Measurements from ENCODE around the gene NDUFB8. TPM values are rescaled to one million over a fixed set of nuclear protein-coding genes. Genes with fewer than 3 reads are reported as not detected.

The NDUFB8 gene
- total and polyA plus RNA-seq, 10 of the 15 experiments (the other 5 are each of a cell fraction or from before 2014, with no cell fraction given) = 180 to 572 (median 382) TPM

DNA sequence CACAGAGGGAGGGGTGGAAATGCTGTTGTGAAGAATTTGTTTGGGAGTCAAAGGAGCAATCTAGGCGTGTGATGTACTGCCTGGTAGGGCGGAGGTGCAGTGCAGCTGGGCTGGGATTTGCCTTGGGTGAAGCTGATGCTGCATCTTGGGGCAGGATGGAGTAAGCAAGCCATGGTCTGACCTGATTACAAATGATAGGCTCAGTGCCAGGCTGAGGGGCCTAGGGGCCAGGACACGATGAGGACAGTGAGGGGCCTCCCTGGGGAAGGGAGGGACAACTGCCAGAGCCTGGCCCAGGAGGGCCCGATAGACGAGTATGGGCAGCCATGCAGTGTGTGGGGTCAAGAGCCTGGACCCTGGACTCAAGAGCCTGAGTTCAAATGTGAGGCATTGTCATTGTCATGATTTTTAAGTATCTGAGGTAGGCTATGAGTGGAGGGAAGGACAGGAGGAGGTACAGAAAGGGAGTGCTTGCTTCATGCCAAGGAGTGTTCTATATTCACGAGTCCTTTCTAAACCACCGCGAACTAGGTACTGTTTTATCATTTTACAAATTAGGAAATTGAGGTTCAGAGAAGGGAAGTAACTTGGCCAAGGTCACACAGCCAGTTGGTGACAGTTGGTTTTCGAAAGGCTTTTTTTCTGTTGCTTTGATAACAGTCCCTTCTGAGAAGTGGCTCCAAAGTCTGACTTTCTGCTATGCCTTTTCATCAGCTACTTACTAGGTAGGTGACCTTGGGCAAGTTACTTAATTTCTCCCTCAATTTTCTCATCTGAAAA, 35.7 kb upstream of the NDUFB8 start:
- CTCF ChIA-PET = no interaction called here
- in situ Hi-C loops (cut with MboI) = no loop called here
- no TSS peak for BruUV-seq (replicated peaks)
- Histone ChIP-seq H3K4me1 (ENCODE audit: control insufficient read depth, insufficient read depth, low read length) (no peaks in the 10 kb centered on the region), H3K27me3 (replicated peaks in 1 of 2; ENCODE audit: control insufficient read depth in 2 of 2, insufficient read depth in 2 of 2, low read length in 1 of 2) (peaks cover 5% of the 10 kb centered on the region in 2 experiments; a peak in 3 of 4 replicates), H3K36me3 (ENCODE audit: control insufficient read depth in 2 of 2, insufficient read depth in 2 of 2, low read length in 1 of 2) (no peaks in the 10 kb centered on the region), H3K4me3 (no peak overlapping the region), H3K9ac (ENCODE audit: control insufficient read depth, insufficient read depth, low read length) (no peak overlapping the region), H3K27ac (ENCODE audit: control insufficient read depth, insufficient read depth) (no peak overlapping the region), H4K20me1 (ENCODE audit: control insufficient read depth, insufficient read depth) (no peaks in the 10 kb centered on the region), H3K4me2 (ENCODE audit: control insufficient read depth, insufficient read depth) (no peak overlapping the region), H3K79me2 (ENCODE audit: control insufficient read depth, insufficient read depth, low read length) (no peaks in the 10 kb centered on the region), H3K9me3 (replicated peaks; ENCODE audit: control insufficient read depth, insufficient read depth, low read length) (no peaks in the 10 kb centered on the region), H2AFZ (ENCODE audit: control insufficient read depth, low read depth, low read length) (no peak overlapping the region)
- no peak for ATAC-seq
- SMC1A ChIA-PET (ENCODE audit: uncharacterized antibody, unreplicated experiment) = interaction anchor here (1.4 kb wide), 1 partner anchor 28 kb away, joined by 3 read pairs; no protein-coding TSS in a partner anchor
- intact Hi-C loops (cut with micrococcal nuclease; ENCODE audit: unreplicated experiment) = no loop called here
- WGBS (ENCODE audit: insufficient coverage, insufficient replicate concordance, low lambda C conversion rate, missing lambda C conversion rate) = 62% methylated on average over 9 of the region's 9 CpGs
- TF ChIP-seq, protein P1, sequence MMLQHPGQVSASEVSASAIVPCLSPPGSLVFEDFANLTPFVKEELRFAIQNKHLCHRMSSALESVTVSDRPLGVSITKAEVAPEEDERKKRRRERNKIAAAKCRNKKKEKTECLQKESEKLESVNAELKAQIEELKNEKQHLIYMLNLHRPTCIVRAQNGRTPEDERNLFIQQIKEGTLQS (IDR thresholded peaks at IDR 0.05; ENCODE audit: borderline replicate concordance, extremely low read depth, low read depth, low read length) = no peak
- no peak for TF ChIP-seq FOS (IDR thresholded peaks at IDR 0.05; ENCODE audit: borderline replicate concordance, extremely low read depth, insufficient read length)
- TF ChIP-seq, protein P2, sequence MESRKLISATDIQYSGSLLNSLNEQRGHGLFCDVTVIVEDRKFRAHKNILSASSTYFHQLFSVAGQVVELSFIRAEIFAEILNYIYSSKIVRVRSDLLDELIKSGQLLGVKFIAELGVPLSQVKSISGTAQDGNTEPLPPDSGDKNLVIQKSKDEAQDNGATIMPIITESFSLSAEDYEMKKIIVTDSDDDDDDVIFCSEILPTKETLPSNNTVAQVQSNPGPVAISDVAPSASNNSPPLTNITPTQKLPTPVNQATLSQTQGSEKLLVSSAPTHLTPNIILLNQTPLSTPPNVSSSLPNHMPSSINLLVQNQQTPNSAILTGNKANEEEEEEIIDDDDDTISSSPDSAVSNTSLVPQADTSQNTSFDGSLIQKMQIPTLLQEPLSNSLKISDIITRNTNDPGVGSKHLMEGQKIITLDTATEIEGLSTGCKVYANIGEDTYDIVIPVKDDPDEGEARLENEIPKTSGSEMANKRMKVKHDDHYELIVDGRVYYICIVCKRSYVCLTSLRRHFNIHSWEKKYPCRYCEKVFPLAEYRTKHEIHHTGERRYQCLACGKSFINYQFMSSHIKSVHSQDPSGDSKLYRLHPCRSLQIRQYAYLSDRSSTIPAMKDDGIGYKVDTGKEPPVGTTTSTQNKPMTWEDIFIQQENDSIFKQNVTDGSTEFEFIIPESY (IDR thresholded peaks at IDR 0.05) = no peak
- TF ChIP-seq, protein P3, sequence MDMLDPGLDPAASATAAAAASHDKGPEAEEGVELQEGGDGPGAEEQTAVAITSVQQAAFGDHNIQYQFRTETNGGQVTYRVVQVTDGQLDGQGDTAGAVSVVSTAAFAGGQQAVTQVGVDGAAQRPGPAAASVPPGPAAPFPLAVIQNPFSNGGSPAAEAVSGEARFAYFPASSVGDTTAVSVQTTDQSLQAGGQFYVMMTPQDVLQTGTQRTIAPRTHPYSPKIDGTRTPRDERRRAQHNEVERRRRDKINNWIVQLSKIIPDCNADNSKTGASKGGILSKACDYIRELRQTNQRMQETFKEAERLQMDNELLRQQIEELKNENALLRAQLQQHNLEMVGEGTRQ (IDR thresholded peaks at IDR 0.05; ENCODE audit: borderline replicate concordance, low read depth, low read length) = no peak
- TF ChIP-seq SMC3 (IDR thresholded peaks at IDR 0.05; ENCODE audit: borderline replicate concordance, low read length) = no peak
- no peak for TF ChIP-seq TAF1 (IDR thresholded peaks at IDR 0.05; ENCODE audit: borderline replicate concordance, low read depth, low read length)
- no peak for TF ChIP-seq RCOR1 (conservative IDR thresholded peaks at IDR 0.05; ENCODE audit: low read depth, low read length)
- TF ChIP-seq, protein P4, sequence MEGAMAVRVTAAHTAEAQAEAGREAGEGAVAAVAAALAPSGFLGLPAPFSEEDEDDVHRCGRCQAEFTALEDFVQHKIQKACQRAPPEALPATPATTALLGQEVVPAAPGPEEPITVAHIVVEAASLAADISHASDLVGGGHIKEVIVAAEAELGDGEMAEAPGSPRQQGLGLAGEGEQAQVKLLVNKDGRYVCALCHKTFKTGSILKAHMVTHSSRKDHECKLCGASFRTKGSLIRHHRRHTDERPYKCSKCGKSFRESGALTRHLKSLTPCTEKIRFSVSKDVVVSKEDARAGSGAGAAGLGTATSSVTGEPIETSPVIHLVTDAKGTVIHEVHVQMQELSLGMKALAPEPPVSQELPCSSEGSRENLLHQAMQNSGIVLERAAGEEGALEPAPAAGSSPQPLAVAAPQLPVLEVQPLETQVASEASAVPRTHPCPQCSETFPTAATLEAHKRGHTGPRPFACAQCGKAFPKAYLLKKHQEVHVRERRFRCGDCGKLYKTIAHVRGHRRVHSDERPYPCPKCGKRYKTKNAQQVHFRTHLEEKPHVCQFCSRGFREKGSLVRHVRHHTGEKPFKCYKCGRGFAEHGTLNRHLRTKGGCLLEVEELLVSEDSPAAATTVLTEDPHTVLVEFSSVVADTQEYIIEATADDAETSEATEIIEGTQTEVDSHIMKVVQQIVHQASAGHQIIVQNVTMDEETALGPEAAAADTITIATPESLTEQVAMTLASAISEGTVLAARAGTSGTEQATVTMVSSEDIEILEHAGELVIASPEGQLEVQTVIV (IDR thresholded peaks at IDR 0.05; ENCODE audit: borderline replicate concordance, partially characterized antibody) = no peak
- TF ChIP-seq SP1 (IDR thresholded peaks at IDR 0.05; ENCODE audit: low read depth, low read length) = no peak
- TF ChIP-seq ZZZ3 (IDR thresholded peaks at IDR 0.05; ENCODE audit: control insufficient read depth, insufficient read length, low read depth) = no peak
- no peak for TF ChIP-seq ATF7 (IDR thresholded peaks at IDR 0.05; ENCODE audit: low read depth)
- no peak for TF ChIP-seq MTA2 (IDR thresholded peaks at IDR 0.05; ENCODE audit: low read depth)
- no peak for TF ChIP-seq RBBP5 (conservative IDR thresholded peaks at IDR 0.05)
- no peak for TF ChIP-seq POU2F2 (IDR thresholded peaks at IDR 0.05; ENCODE audit: borderline replicate concordance, low read depth, low read length)
- TF ChIP-seq ZNF274 (IDR thresholded peaks at IDR 0.05; ENCODE audit: insufficient read depth, insufficient read length) = no peak
- no peak for TF ChIP-seq MXI1 (IDR thresholded peaks at IDR 0.05; ENCODE audit: low read depth, low read length)
- TF ChIP-seq CBFB (IDR thresholded peaks at IDR 0.05; ENCODE audit: low read depth) = no peak
- TF ChIP-seq NFYB (IDR thresholded peaks at IDR 0.05; ENCODE audit: insufficient read depth, low read depth, low read length) = no peak
- POLR2A ChIA-PET = no interaction called here
- FAIRE-seq = no peak
- no peak for DNase-seq (ENCODE audit: low read depth, low spot score)
- RAD21 ChIA-PET (ENCODE audit: unreplicated experiment) = no interaction called here

Data from GM12878 (cell line).